ENCODE results near the gene MAML2.

DNA sequence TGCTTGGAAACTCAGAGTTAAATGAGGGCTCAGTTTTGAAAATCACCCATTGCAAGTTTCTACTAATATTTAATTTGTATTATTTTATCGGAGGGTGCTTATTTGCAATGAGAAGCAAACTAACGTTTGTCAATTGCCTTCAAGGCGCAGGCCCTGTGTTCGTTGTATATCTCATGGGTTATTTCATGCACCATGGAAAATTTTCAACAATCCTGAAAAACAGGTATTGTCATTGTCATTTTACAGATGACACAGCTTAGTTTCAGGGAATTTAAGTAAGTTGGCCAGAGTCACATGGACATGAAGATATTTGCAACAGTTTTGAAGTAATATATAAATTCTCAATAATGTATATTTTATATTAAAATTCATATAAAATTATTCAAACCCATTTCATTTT, 261.4 kb downstream of the MAML2 start:
- TF ChIP-seq, protein P1, sequence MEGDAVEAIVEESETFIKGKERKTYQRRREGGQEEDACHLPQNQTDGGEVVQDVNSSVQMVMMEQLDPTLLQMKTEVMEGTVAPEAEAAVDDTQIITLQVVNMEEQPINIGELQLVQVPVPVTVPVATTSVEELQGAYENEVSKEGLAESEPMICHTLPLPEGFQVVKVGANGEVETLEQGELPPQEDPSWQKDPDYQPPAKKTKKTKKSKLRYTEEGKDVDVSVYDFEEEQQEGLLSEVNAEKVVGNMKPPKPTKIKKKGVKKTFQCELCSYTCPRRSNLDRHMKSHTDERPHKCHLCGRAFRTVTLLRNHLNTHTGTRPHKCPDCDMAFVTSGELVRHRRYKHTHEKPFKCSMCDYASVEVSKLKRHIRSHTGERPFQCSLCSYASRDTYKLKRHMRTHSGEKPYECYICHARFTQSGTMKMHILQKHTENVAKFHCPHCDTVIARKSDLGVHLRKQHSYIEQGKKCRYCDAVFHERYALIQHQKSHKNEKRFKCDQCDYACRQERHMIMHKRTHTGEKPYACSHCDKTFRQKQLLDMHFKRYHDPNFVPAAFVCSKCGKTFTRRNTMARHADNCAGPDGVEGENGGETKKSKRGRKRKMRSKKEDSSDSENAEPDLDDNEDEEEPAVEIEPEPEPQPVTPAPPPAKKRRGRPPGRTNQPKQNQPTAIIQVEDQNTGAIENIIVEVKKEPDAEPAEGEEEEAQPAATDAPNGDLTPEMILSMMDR (conservative IDR thresholded peaks at IDR 0.05; ENCODE audit: low read length), result no peak
- no peak for TF ChIP-seq EZH2phosphoT487 (IDR thresholded peaks at IDR 0.05; ENCODE audit: borderline replicate concordance, low read depth, low read length)
